Epithelial cell of proximal tubule (primary cell): Measurements from ENCODE around the gene PPA1. TPM values are rescaled to one million over a fixed set of nuclear protein-coding genes. Genes with fewer than 3 reads are reported as not detected.
A peak's percentile ranks its signal among the peaks of the same experiment; 100 is the strongest.

Experiments used
- DNase-seq: peaks from one replicate; pipeline ENCODE4 v3.0.0-alpha.2; 2011; ENCODE audit warnings: low read depth
- H3K4me3 ChIP-seq: 2 replicates; pipeline ENCODE4 v1.5.1; 2011; ENCODE audit warnings: low read depth, mild to moderate bottlenecking, low read length
- CTCF ChIP-seq: conservative IDR thresholded peaks from 2 replicates; pipeline ENCODE4 v1.5.1; 2012; ENCODE audit warnings: low read depth, mild to moderate bottlenecking, low read length
- total RNA-seq: library from RNA; depleted of rRNA; stranded (reverse); fragments of >200 nt; gene quantifications from 2 replicates; pipeline ENCODE4 v1.2.3, GENCODE V29; 2015

Gene PPA1
- total RNA-seq, 1 donor from 2014 or later, result 245 TPM

- H3K4me3 ChIP-seq, result no peak overlapping the region
- no peak for DNase-seq
- no peak for TF ChIP-seq CTCF
Observed at GRCh38 chr10:70198696-70199466, 34.3 kb downstream of the PPA1 start.

- no peak for DNase-seq
- TF ChIP-seq CTCF, result no peak
- no peak overlapping the region for H3K4me3 ChIP-seq
Observed at GRCh38 chr10:70197235-70197945, 35.8 kb downstream of the PPA1 start.

- no peak for DNase-seq
Observed at GRCh38 chr10:70193391-70193844, 39.8 kb downstream of the PPA1 start.

GRCh38 chr10:70192326-70192968 lies 40.8 kb downstream of the PPA1 start:
- H3K4me3 ChIP-seq, result no peak overlapping the region
- no peak for DNase-seq
- no peak for TF ChIP-seq CTCF

More at GRCh38 chr10:70193391-70193844, 39.8 kb downstream of the PPA1 start:
- H3K4me3 ChIP-seq, result no peak overlapping the region
- TF ChIP-seq CTCF, result no peak

GRCh38 chr10:70191972-70192305 lies 41.3 kb downstream of the PPA1 start:
- H3K4me3 ChIP-seq, result no peak overlapping the region
- TF ChIP-seq CTCF, result no peak
- DNase-seq, result peak; percentile 43

- DNase-seq, result no peak
- no peak overlapping the region for H3K4me3 ChIP-seq
- no peak for TF ChIP-seq CTCF
Observed at GRCh38 chr10:70191161-70191971, 41.9 kb downstream of the PPA1 start.
